NCI-H1930 (cell line): ENCODE data around the gene WNT6.

Experiments used
- DNase-seq, 2 experiments: peaks; one replicate each; lab custom pipeline; 2025; lab: John Stamatoyannopoulos, UW

WNT6 gene

DNA sequence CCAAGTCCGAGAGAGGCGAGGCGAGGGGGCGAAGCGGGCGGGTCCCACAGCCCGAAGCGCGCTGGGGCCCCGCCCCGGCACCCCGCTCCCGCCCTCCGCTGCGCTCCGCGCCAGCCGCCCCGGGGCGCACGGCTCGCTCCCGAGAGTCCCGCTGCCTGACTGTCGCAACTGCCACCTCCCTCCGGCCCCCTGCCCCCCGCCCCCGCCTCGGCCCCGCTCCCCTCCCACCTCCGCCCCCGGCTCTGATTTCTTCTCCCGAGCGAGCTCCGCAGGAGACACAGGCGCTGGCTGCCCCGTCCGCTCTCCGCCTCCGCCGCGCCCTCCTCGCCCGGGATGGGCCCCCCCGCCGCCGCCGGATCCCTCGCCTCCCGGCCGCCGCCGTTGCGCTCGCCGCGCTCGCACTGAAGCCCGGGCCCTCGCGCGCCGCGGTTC lies at the start of gene WNT6:
WNT6 (plus strand) TSS at position 250 of the 432 bp plus-strand sequence. CDS start 233 bp downstream, outside the sequence.
- no peak for DNase-seq

DNA sequence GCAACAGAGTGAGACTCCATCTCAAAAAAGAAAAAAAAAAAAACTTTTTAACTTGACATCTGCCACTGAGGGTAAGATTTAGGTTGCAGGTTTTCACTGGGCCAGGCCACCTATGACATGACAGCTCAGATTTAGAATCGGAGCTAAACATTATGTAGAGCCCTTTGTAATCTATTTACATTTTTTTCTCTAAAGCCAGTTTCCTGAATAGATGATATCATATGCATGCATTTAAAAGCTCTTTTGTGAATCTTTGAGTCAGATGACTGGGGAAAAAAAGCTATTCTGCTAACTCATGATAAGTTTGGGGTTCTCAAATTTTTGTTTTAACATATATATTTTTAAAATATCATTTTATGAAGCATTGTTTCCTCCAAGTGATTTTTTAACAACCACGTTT lies 49.3 kb upstream of the WNT6 start:
- DNase-seq = no peak

DNA sequence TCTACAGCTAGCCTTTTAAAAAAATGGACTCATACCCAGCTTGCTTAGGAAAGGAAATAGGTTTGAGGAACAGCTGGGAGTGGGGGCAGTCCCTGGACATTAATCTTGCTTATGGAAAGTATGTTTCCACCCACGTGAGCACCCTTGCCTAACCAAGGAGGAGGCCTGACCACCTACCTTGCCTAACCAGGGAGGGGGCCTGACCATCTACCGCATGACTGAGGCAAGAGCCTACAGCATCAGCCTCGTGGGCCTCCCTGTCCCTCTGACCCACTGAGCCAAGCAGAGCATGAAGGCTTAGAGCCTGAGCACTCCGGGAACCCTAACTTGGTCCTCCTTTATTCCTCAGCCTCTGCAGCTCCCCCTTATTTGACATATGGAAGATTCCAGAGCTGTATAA lies 48.2 kb upstream of the WNT6 start:
- no peak for DNase-seq

DNA sequence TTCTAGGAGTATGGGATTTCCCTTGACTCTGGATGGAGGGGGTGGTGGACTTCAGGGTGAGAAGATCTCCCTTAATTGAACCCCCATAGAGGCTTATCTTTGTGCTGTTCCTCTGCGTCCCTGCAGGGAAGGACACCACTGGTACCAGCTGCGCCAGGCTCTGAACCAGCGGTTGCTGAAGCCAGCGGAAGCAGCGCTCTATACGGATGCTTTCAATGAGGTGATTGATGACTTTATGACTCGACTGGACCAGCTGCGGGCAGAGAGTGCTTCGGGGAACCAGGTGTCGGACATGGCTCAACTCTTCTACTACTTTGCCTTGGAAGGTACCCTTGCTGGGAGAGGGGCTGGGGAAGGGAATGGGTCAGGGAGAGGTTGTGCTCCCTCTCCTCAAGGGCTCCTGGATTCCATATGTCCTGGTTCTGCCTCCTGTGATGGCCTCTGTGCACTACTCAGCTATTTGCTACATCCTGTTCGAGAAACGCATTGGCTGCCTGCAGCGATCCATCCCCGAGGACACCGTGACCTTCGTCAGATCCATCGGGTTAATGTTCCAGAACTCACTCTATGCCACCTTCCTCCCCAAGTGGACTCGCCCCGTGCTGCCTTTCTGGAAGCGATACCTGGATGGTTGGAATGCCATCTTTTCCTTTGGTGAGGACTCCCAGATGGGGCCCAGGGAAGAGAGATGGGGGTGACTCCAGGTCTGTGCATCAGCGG lies 47.3 kb upstream of the WNT6 start:
- no peak for DNase-seq

DNA sequence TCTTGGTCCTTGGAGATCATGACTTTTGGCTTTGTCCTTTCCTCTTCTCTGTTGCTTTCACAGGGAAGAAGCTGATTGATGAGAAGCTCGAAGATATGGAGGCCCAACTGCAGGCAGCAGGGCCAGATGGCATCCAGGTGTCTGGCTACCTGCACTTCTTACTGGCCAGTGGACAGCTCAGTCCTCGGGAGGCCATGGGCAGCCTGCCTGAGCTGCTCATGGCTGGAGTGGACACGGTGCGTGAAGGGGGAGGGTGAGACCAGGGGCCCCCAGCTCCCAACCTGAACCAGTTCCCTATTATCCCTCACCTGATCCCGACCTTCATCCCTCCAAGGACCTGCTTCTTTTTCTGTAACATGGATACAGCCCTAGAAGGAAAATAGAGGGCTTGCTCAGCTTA lies 46.7 kb upstream of the WNT6 start:
- DNase-seq = no peak

DNA sequence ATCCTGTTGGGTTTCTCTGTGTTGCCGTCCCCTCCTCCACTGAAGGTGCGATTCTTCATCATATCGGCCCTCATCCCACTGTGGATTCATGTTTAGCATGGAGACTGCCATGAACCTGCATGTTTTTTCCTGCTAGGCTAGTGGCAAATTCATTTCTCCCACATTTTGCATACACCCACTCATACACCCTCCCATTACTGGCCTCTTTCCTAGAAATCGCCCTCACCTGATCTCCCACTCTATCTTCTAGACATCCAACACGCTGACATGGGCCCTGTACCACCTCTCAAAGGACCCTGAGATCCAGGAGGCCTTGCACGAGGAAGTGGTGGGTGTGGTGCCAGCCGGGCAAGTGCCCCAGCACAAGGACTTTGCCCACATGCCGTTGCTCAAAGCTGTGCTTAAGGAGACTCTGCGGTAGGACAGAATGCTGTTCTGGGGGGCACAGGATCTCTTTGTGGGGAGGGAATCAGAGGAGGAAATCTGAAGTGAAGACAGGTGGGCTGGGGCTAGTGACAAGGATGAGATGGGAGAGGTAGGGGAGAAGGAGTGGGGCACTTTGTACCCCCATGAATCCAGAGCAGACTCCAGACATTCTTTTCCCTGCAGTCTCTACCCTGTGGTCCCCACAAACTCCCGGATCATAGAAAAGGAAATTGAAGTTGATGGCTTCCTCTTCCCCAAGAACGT lies 45.7 kb upstream of the WNT6 start:
- DNase-seq = no peak

DNA sequence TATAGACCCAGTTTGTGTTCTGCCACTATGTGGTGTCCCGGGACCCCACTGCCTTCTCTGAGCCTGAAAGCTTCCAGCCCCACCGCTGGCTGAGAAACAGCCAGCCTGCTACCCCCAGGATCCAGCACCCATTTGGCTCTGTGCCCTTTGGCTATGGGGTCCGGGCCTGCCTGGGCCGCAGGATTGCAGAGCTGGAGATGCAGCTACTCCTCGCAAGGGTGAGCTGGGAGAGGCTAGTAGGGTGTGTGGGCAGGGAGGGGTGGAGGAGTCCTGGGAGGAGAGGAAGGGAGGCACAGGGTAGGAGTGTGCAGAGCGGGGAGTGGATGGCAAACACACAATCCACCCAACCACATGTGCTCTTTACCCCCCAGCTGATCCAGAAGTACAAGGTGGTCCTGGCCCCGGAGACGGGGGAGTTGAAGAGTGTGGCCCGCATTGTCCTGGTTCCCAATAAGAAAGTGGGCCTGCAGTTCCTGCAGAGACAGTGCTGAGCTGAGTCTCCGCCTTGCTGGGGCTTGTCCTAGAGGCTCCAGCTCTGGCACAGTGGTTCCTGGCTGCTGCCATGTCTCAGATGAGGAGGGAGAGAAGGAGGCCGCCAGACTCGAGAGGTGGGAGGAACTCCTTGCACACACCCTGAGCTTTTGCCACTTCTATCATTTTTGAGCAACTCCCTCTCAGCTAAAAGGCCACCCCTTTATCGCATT lies 44.9 kb upstream of the WNT6 start:
- DNase-seq = no peak

DNA sequence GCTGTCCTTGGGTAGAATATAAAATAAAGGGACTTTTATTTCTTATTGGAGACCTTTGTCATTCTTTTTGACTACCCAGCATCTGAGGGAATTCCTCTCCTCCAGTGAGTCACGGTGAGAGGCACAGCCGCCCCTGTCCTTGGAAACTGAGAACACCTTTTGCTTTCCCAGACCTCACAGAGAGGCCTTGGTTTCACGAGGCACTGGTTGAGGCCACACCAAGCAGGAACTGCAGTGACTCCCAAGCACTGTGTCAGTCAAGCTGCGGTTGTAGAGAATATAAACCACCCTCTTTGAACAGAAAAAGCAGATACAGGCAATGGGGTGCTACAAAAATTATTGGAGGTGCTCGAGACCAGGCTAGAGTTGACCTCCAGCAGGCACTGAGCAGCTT lies 44.4 kb upstream of the WNT6 start:
- DNase-seq = no peak

DNA sequence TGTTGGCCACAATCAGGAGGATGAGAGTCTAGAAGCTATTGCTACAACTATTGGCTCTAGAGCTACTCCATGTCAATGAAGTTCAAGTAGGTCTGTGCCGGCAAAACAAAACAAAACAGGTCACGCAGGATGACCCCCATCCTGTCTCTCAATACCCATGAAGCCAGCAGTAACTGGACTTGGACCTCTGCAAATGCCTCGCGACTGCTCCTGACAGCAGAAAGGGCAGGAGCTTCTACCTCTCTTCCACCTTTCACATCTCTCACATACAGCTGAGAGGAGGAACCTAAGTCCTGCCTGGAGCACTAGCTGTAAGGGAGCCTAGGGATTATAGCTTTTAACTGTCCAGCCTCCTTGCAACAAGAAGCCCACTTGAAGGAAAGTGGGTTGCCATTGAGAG lies 44.0 kb upstream of the WNT6 start:
- DNase-seq = no peak

DNA sequence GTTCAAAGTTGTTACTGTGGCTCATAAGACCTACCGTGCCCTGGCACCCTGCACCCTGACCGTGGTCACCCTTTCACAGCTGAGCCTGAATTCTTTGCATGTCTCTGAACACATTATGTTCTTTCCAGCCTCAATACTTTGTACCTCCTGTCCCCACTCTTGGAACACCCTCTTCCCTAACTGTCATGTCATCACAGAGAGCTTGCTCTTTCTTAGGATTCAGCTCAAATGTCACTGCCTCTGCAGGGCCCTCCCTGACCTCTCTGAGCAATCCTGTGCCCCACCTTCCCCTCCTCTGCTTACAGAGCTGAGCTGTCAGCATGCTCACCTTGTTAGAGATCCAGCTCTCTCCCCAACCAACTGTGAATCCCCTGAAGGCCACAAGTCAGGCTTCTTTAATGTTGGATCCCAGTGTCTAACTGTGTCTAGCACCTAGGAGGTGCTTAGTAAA lies 43.0 kb upstream of the WNT6 start:
- DNase-seq = no peak

DNA sequence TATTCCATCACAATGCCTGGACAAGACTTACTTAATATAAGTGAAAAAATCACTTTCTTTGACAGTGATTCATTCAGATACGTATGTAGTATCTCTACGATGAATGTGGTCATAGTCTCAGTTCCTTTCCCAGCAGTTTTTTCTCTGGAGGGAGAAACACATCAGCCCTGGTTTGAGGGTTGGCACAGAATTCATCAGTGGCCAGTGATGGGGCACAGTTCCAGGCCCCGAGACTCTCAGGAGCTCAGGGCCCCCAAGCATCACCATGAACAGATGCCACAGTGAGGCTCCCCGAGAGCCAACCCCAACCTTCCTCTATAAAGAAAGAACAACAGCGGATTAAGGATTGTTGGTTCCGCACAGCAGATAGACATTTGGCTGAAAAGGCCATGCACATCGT lies 40.5 kb upstream of the WNT6 start:
- no peak for DNase-seq

DNA sequence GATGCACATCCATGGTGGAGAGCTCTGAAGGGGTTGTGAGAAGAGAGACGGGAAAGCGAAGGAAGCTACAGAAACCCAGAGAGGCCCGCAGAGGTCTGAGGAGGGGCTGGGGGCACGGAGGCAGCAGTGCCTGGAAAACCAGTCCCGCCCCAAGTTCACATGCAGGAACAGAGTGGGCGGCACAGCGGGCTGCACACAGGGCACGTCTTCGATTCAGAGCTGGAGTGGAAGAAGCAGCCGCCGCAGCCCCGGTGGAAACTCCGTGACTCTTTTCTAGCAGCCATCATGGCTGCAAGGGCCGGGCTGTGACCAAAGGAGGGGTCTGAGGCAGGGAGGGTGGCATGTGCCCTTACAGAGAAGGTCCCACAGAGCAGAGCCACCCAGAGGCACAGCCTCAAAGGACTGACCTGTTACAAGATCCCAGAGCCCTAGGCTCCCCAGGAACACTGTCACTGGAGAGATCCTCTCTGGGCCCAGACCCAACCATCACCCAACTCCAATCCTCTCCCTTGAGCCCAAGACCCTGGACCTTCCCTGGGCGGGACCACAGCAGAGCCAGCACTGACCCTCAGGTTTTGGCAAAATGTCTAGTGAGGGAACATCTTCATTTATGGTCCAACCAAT lies 38.7 kb upstream of the WNT6 start:
- no peak for DNase-seq

DNA sequence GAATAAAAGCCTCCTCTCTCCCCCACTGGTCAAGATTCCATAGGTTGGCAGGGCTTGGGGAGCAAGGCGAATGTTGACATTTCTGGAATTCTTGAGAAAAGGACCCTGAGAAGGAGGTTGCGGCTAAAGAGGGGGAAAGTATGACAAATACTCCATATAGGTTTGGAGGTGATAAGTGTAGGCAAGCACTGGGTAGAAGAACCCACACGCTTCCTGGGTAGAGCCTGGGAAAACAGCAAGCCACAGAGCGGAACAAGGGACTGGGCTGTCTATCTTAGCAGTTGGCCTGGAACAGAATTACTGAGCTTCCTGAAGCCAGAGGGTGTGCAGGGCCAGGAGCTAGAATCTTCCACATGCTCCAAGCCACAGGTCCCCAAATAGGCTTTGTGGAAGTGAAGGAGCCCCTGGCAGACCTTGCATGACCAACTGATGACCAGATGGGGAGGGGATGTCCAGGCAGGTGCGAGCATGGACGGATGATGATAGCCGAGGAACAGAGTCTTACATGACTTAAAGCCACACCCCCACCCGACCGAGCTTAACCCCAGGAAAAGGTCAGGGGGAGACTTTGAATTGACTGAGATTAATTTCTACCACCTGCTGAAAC lies 37.9 kb upstream of the WNT6 start:
- DNase-seq = no peak

DNA sequence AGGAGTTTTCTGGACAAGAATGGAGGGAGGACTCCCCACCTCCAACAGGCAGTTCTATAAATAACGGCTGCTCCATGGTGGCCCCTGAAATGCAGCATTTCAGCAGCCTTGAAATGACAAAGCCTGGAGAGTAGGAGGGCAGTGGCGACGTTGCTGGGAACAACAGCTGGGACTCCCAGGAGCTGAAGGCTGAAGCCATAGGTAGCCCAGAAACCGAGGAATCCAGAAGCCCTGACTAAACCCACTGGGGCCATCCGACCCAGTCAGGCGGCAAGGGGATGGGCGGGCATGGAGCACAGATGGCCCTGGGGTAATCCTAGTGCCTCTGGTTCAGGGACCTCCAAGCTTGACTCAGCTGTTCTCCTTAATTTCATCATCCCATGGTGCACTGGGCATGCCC lies 37.0 kb upstream of the WNT6 start:
- DNase-seq = no peak

DNA sequence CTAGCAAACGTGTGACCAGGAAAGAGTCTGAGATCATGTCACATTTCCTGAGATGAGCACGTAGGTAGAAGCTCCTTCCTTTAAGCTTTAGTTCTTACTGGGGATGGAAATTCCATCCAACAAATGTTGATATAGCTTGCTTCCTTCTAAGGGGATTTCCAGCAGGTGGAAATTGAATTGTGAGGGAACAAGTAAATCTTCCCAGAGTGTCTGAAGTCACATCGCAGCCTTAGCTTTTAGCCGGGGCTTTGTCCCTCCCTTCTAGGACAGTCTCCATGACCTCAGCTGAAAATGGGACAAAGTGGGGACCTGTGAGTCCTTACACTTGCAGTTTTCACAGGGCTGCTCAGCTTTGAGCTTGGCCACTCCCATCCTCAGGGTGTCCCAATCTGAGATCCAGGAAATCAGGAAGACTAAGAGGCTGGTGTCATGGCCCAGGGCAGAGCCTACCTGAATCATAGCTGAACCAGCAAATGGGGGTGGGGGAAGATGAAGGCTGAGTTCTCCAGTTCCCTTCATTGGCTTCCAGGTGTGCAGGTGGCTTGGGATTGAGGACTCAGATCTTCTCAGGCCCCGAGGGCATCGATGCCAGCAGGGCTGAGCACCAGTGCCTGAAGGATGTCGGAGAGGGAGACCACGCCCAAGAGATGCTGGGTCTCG lies 36.3 kb upstream of the WNT6 start:
- DNase-seq = no peak

DNA sequence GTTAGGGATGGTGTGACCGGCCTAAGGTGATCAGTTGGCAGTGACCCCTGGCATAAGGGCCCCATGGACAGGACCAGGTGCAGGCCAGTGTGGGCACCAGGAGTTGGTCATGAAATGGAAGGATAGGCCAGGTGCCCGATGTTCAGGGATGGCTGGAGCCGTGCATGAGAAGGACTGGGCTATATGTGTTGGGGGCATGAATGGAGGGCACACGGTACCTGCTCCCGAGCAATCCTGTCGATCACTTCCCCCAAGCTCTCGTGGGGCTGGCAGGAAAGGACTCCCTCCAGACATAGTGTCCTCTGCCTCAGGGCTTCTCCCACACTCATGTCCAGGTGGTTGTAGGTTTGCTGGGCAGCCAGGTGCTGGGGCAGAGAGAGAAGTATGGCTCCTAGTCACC lies 35.6 kb upstream of the WNT6 start:
- no peak for DNase-seq

DNA sequence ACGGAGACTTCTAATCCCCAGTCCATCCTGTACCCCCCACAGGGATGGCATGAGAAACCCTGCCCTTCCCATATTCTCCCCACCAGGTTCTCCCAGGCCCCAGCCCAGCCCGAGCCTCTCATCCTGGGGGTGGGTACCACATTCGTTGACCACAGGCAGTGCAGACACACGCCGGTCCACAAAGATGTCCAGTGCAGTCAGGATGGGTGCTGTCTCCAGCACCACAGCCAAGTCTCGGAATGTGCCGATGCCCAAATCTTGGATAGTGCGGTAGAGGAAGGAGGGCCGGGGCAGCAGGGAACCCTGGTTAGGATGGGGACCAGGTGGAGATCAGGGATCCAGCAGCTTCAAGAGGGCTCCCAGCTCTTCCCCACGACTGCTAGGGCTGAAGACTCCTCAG lies 32.8 kb upstream of the WNT6 start:
- no peak for DNase-seq

DNA sequence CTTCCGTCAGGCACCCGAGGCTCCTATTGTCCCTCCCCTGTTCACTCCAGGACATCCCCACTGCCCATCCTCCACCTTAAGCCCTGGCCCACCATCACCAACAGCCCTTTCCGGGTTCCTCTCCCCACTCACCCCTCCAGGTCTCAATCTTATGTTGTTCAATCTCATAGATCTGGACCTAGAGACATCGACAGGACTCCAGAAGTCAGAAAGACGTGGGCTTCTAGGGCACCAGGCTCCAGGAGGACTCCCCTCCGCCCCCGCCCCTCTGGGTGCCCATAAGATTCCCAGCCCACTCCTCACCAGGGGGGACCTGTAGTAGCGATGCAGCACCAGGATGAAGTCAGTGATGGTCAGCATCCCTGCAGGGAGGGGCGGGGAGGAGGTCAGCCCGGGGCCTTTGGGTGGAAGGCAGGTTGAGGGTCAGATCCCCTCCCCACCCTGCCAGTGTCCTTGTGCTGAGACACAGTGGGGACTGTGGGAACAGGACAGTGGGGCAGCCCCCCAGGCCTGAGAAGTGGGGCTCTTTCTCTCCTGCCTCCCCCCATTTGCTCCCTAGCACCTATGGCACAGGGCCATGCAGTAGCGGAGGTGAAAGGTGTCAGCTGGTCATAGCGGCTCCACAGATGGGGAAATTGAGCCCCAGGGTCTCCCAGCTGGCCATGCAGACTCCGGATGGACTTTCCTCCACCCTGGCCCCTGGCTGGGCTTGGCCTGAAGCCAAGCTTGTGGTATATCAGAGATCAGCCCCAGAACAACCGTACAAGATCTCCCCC lies 31.7 kb upstream of the WNT6 start:
- DNase-seq = no peak

DNA sequence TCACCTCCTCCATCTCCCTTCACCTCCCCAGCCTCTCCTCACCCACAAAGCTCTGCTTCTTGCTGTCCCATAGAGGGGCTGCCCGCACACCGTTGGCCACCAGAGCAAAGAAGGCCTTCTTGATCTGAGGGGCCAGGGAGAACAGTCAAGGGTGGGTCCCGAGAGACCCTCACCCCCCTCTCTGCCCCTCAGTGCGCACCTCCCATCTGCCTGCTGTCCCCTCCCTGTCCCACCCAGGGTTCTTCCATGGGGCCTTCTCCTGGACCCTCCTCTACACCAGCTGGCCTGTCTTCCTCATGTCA lies 31.2 kb upstream of the WNT6 start:
- no peak for DNase-seq

DNA sequence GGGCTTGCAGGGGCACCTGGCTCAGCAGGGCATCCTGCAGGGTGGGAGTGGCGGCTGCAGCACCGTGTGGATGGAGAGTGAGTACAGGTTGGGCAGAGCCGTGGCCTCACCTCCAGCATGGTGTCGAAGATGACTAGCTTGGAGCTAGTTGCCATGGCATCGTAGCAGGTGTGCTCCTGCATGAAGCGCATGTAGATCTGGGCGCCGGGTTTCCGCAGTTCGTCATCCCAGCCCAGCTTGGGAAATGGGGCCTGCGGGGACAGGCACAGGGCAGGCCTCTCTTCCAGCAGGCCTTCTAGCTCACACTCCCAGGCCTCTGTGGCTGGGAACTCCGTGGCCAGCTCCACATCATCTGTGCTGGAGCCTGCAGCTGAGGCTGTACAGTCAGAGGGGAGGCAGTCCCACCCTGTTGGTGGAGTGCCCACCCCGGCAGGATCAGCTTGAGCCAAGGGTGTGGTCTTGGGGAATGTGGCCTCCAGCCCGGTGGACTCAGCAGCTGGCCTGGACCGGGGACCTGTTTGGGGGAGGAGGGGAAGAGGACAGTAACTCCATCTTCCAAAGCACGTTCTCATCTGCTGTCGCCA lies 29.6 kb upstream of the WNT6 start:
- no peak for DNase-seq
